A172 (cell line): ENCODE results near the gene ZNF394. TPM values are rescaled to one million over a fixed set of nuclear protein-coding genes. Genes with fewer than 3 reads are reported as not detected.

Experiments used
- DNase-seq: peaks from one replicate; pipeline ENCODE4 v3.0.0-alpha.2; 2015; ENCODE audit warnings: low spot score
- total RNA-seq: library from RNA; depleted of rRNA; stranded (reverse); fragments of >200 nt; shearing (Covaris generic); gene quantifications from 2 replicates; pipeline ENCODE4 v1.2.3, GENCODE V29; 2014

Gene ZNF394
- total RNA-seq, 1 experiment from 2014 or later: 23.7 TPM

GRCh38 chr7:99493823-99494222 lies 6.3 kb downstream of the ZNF394 start:
- no peak for DNase-seq

- no peak for DNase-seq
These were observed 9.2 kb downstream of the ZNF394 start for GRCh38 chr7:99490878-99491277.

- no peak for DNase-seq
These were observed 10.8 kb downstream of the ZNF394 start for GRCh38 chr7:99489235-99489634.

- no peak for DNase-seq
These were observed 15.0 kb downstream of the ZNF394 start for GRCh38 chr7:99485094-99485493.

DNA sequence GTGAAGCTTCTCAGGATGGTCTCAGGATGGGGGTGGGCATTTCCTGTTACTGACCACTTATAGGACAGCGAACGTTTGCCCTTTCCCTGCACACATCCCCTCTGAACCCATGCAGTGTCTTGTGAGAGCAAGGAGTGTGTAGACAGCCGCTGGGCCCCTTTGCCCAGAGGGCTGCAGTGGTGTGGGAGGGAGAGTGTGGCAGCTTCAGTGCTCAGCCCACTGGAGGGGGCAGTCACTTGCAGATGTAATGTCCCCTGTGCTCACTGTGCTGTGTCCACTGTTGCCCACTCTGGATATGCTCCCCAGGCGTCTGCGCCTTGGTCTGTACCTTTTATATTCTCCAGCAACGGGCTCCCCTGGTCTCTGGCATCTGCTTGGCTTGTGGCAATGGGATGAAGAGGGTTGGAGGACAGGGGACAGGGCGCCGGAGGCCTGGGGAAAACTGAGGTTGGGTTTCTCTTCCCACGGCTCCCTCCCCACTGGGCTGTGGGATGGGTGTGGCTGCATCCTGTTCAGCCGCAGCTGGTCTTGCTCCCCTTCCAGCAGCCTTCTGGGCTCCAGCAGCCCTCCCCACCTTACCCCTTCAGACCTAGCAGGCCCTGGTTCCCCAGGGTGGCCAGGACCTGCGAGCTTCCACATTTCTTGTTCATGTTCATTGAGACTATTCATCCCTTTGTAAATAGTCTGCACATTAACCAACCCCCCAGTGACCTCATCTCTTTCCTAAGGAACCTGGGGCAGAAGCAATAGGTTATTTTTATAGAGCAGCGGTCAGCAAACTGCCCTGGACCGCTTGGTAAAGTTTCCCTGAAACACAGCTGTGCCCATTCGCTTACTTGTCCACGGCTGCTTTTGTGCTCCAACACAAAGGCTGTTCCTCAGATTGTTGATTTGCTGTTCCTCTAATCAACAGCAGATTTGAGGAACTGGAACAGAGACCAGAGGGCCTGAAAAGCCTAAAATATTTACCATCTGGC lies 21.3 kb downstream of the ZNF394 start:
- no peak for DNase-seq

GRCh38 chr7:99476107-99476506 lies 24.0 kb downstream of the ZNF394 start:
- DNase-seq: no peak

DNA sequence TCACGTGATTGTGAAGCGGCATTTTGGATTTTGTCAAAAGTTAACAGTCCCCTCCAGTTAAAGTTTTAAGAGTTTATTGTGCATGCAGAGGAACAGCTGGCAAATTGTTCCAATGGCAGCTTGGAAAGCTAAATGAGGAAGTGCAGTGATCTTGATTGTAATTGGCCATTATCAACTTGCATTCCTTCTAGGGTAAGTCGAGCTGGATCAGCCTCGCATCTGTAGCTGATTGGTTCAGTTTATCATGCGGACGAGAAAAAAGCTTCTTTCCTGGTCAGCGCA lies 26.8 kb downstream of the ZNF394 start:
- peak; percentile 63 for DNase-seq

DNA sequence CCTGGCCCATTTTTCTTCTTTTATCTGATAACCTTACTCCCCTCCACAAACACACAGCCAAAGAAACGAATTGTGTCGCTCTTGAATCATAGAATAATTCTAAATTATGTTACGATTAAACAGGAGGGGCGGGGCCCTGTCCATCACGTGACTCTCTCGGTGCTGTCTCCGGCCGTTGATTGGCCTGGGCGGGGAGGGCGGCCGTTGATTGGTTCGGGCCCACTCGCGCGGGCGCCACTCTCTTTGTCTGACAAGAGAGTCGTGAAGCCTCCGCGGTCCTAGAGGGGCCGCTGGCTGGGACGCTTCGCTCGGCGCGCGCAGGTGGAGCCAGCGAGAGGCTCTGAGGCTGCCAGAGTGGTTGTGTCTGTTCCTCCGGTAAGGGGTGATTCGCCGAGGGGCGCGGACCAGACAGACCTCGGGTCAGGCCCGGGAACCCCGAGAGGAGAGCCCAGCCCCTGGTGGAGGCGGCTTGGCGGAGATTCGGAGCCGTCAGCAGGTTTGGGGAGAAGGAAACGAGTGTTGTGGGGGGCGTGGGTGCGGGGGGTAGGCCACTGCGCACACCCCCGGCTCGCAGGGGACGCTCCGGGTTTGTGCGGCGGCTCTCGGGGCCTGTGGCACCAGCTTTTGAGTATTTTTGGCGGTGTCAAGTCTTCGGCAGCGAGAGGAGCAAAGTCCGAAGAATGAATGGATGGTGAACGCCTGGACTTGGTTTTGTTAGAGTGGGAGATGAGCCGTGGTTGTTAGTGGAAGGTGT lies 27.3 kb downstream of the ZNF394 start, which contains the start of gene ZNF789:
TSS of gene ZNF789 (plus strand) at position 330 of the 754 bp plus-strand sequence. CDS start 3,567 bp downstream, outside the sequence.
- DNase-seq: peak; percentile 95

- DNase-seq: no peak
These were observed 30.6 kb downstream of the ZNF394 start for GRCh38 chr7:99469381-99470065.

GRCh38 chr7:99468336-99468918 lies 31.7 kb downstream of the ZNF394 start:
- no peak for DNase-seq

- no peak for DNase-seq
These were observed 34.7 kb downstream of the ZNF394 start for GRCh38 chr7:99465421-99465768.

DNA sequence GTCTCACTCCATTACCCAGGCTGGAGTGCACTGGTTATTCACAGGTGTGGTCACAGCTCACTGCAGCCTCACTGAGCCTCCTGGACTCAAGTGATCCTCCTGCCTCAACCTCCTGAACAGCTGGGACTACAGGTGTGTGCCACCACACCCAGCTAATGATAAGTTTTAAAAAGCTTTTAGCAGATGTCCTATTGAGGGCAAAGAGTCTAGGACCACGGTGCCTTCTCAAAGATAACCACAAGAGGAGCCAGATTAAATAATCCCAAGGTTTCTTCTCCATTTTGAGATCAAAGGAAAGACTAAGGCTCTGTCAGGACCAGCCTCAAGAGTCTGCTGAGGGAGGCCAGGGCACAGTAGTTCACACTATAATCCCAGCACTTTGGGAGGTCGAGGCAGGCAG lies 38.9 kb downstream of the ZNF394 start:
- DNase-seq: no peak

DNA sequence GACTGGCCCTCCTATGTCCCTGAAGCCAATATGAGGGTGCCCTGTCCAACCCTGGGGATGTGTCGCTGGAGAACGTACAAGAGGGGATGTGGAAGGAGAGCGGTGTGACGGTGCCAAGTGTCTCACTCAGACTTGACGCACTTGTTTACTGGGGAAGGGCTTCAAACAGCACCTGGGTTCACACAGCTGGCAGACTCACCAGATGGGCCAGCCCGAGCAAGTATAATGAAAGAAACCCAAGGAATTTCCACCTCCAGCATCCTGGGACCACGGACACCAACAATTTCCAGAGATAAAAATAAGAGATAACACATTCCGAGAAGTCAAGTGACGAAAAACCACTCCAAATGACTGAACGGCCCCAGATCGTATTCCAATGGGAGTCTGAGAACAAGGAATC lies 39.4 kb downstream of the ZNF394 start:
- no peak for DNase-seq

DNA sequence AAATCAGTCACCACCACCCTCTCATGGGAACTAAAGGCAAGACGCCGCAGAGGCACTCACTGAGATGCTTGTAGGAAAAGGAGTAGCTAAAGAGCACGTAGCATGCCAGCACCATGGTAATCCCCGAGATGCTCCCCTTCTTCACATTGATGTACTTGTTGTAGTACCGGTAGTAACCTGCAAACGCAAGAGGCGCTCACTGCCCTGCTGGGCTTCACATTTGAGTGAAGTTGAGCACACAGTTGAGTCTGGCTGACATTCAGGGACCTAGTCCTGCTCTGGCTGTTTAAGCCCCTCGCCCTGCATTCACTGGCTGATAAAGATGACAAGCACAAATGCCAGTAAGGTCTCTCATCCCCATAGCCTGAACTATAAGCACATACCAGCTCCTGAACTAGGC lies 41.0 kb downstream of the ZNF394 start:
- DNase-seq: no peak

- no peak for DNase-seq
These were observed 42.2 kb downstream of the ZNF394 start for GRCh38 chr7:99457650-99458493.

- no peak for DNase-seq
These were observed 42.9 kb downstream of the ZNF394 start for GRCh38 chr7:99457050-99457649.

GRCh38 chr7:99456288-99456687 lies 43.8 kb downstream of the ZNF394 start:
- DNase-seq: no peak

- no peak for DNase-seq
These were observed 44.2 kb downstream of the ZNF394 start for GRCh38 chr7:99455874-99456273.

- no peak for DNase-seq
These were observed 47.0 kb downstream of the ZNF394 start for GRCh38 chr7:99453105-99453504.

- DNase-seq: no peak
These were observed 47.5 kb downstream of the ZNF394 start for GRCh38 chr7:99452541-99452940.

DNA sequence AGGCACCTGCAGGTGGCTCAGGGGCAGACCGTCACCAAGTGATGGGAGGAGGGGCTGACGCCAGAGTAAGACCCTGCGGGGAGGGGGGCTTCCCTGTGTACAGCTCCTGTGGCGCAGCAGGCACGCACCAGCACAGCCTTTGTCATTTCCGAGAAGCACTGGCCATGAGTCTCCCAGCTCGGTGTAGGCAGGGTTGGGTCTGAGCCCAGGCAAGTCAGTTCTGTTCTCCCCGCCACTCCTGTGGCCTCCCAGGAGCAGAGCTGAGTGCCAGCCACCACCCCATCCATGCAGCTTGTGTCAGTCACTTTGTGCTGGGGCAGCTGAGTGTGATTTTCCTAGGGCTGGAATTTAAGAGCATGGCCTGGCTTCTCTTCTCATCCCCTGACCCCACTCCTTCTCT lies 48.1 kb downstream of the ZNF394 start:
- DNase-seq: no peak
